Cardiac septum (tissue), 1 donor: Measurements from ENCODE around the gene OR5K1. TPM values are rescaled to one million over a fixed set of nuclear protein-coding genes. Genes with fewer than 3 reads are reported as not detected.

ENCODE experiments used
- DNase-seq: peaks from one replicate; pipeline ENCODE4 v3.0.0-alpha.2; 2020; ENCODE audit warnings: low spot score
- intact Hi-C: fragments of 100-400 bp; cut with DNase I; formaldehyde crosslinking; loops from one replicate; pipeline ENCODE4 v1.14.0; 2022
- total RNA-seq: library from RNA; stranded (reverse); fragmentation: NEBNext Ultra II Directional; extraction: Animal tissue kit (Norgen Biotek cat#: 25700); gene quantifications from one replicate; pipeline ENCODE4 v1.2.1, GENCODE V29; 2021
- donor health status: DM: no; HTN: no; CAD: no.

OR5K1 gene
- total RNA-seq, 1 donor from 2014 or later = not detected

DNA sequence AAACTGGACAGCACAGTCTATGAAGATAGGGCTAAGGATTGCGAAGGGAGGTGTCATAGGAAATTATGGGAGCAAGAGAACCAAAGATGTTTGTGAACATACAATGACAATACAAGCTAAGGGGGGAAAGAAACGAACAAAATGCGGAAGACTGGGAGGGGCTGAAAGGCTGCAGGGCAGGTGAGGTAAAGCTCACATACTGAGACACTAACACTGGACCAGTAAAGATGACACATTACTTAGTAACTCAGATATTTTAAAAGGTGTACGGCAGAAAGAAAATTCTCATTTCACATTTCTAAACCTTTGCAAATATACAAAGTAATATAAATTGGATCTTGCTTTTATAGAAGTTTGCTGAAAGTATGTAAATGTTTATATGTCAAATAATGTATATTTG lies 49.6 kb downstream of the OR5K1 start:
- intact Hi-C loops = loop anchor here (10.0 kb wide), 1 partner anchor 302 kb away; no protein-coding TSS in a partner anchor
- no peak for DNase-seq

DNA sequence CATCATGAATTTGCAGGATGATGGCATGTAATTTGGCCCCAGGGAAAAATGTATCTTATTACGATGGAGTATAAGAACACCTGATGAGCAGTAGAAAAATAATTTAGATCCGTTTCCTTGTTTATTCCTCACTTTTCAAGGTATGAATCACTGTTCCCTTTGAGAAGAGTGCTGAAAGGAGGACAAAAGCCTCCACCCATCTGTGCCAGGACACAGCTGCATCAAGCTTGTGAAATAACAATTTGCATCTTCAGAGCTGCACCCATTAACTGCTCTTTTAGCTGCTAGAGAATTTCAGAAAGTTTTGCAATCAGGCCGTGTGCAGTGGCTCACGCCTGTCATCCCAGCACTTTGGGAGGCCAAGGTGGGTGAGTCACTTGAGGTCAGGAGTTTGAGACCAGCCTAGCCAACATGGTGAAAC lies 50.1 kb downstream of the OR5K1 start:
- intact Hi-C loops = loop anchor here (10.0 kb wide), 1 partner anchor 302 kb away; no protein-coding TSS in a partner anchor
- no peak for DNase-seq

DNA sequence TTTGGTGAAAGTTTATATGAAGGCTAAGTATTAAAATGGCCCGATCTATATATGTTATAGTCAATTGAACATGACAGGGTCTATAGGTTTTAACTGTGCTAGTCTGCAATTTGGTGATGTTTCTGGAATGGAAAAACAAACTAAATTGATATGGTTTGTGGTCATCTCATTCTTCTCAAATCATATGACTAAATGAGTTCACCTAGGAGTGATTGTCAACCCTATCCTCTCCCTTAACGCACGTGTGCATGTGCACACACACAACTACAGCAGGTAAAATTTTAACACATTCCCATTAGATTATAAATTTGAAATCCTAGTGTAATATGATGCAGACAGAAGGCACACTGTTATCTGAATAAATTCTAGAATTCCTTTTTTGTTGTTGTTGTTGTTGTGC lies 50.7 kb downstream of the OR5K1 start:
- intact Hi-C loops = loop anchor here (10.0 kb wide), 1 partner anchor 301 kb away; no protein-coding TSS in a partner anchor
- DNase-seq = no peak

DNA sequence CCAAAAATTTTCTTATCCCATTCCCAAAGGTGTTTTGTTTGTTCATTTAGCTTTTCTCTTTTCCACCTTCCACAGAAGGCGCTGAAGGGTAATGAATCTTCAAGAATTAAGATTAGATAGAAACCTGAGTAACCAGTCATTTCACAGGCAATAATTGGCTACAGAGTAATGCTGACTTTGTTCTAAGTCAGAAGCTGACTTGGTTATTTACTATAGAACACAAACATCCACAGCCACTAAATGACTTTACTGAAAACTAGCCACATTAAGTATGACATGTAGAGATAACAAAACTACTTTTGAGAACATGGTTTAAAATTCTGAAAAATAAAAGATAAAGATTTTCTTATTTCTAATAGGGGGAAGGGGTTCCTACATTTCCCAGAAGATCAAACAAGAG lies 51.9 kb downstream of the OR5K1 start:
- intact Hi-C loops = loop anchor here (10.0 kb wide), 1 partner anchor 300 kb away; no protein-coding TSS in a partner anchor
- no peak for DNase-seq

DNA sequence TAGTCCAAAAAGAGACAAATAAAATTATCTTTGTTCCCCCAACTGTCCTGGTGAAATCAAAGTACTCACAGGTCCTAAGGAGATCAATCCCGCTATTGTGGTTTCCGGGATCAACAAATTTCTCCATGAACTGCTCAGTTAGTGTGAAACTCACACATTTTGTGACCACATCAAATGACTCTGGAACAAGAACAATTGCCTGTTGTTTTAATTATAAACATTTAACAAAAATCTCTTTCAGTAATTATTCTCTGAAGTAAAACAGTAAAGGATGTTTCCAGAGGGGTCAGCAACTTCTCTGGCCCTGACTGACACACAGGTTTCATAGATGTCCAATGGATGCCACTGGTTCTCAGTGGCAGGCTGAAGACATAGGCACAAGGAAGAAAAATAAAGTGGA lies 55.8 kb downstream of the OR5K1 start:
- no peak for DNase-seq
- intact Hi-C loops = loop anchor here (10.0 kb wide), 1 partner anchor 296 kb away; no protein-coding TSS in a partner anchor

DNA sequence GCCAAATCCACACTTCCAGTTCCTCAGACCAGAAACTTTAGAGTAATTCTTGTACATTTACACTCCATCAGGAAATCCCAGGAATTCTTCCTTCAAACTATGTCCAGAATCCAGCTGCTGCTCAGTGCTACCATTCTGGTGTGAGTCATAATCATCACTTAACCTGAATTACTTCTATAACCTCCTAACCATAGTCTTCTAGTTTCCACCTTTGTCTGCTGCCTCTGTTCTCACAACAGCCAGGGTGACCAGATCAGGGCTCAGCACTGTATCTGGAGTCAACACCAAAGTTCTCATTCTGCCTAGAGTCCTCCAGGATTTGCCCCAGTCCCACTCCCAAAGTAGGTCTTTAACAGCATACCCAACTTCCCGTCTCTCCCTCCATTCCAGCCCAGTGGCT lies 56.4 kb downstream of the OR5K1 start:
- intact Hi-C loops = loop anchor here (10.0 kb wide), 1 partner anchor 295 kb away; no protein-coding TSS in a partner anchor

DNA sequence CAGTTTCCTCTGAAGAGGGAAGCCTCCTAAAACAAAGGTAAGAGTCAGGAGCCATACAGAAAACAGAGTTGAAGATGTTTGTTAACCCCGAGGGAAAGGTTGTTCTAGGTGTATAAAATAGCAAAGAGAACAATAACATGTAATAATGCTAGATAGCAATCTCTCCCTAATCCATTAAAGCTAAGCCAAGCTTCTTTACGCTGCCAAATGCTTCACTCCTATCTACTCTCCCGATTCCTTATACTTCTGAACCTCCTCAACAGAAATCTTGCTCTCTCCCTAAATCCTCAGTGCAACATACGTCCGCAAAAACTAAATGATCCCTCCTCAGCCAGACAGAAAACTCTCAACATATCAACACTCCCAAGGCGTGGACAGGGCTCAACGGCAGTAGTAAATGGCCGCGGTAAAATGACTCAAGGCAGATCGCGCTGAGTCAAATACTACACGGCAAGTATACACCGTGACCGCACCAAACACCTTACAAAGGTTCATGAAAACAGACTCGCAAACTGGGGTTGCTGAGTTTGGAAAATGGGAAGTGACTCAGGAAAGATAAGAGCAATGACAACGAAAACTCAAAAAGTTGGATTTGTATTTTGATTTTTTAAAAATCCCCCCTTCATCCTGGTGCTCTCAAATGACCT lies 59.0 kb downstream of the OR5K1 start:
- intact Hi-C loops = loop anchor here (2.0 to 10.0 kb wide), 3 partner anchors 71 to 757 kb away; partner anchors contain the start of genes ARL6, CPOX and DCBLD2
- DNase-seq = no peak

More for the DNA sequence above, 56.4 kb downstream of the OR5K1 start:
- no peak for DNase-seq

Other genes with a start within 250 kb of the OR5K1 start
- not detected for gene OR5H6, start 199.0 kb upstream of the OR5K1 start, total RNA-seq
- gene OR5H2, start 180.7 kb upstream of the OR5K1 start, total RNA-seq = not detected
- gene OR5K4, start 109.3 kb upstream of the OR5K1 start, total RNA-seq = not detected
- not detected for gene OR5K3, start 72.5 kb upstream of the OR5K1 start, total RNA-seq
- not detected for gene OR5K2, start 34.5 kb downstream of the OR5K1 start, total RNA-seq
- gene CLDND1, start 59.7 kb downstream of the OR5K1 start, total RNA-seq = 80.8 TPM
- gene GPR15, start 68.8 kb downstream of the OR5K1 start, total RNA-seq = not detected
- gene CPOX, start 130.4 kb downstream of the OR5K1 start, total RNA-seq = 10.3 TPM